WTC11 (cell line): ENCODE measurements around the gene BLOC1S1.

ENCODE experiments used
- CBFB ChIP-seq: sonication (generic); formaldehyde crosslinking; IDR thresholded peaks from 2 replicates; pipeline ENCODE4 v1.8.1; 2022; ENCODE audit warnings: mild to moderate bottlenecking, low read depth, missing genetic modification reagents
- CREB1 ChIP-seq: sonication (generic); formaldehyde crosslinking; IDR thresholded peaks from 2 replicates; pipeline ENCODE4 v1.8.0; 2023; ENCODE audit warnings: mild to moderate bottlenecking, missing genetic modification reagents
- ETV6 ChIP-seq: sonication (generic); formaldehyde crosslinking; IDR thresholded peaks from 2 replicates; pipeline ENCODE4 v1.8.1; 2022; ENCODE audit warnings: mild to moderate bottlenecking, missing genetic modification reagents
- FOXK1 ChIP-seq: sonication (generic); formaldehyde crosslinking; IDR thresholded peaks from 2 replicates; pipeline ENCODE4 v1.8.0; 2022; ENCODE audit warnings: mild to moderate bottlenecking, moderate library complexity, missing genetic modification reagents
- GRHL2 ChIP-seq: fragments of 250-450 bp; sonication (Bioruptor Pico); IDR thresholded peaks from 2 replicates; pipeline ENCODE4 v1.8.0; 2022; ENCODE audit warnings: mild to moderate bottlenecking, moderate library complexity; ENCODE audit not compliant: insufficient replicate concordance, severe bottlenecking
- SP1 ChIP-seq: sonication (generic); formaldehyde crosslinking; conservative IDR thresholded peaks from 2 replicates; pipeline ENCODE4 v1.8.1; 2022; ENCODE audit warnings: missing genetic modification reagents
- TP53 ChIP-seq: sonication (generic); formaldehyde crosslinking; IDR thresholded peaks from 2 replicates; pipeline ENCODE4 v1.8.1; 2023; ENCODE audit warnings: mild to moderate bottlenecking, missing genetic modification reagents
- ZNF232 ChIP-seq: sonication (generic); formaldehyde crosslinking; IDR thresholded peaks from 2 replicates; pipeline ENCODE4 v1.8.0; 2022; ENCODE audit warnings: mild to moderate bottlenecking, missing genetic modification reagents
- TF ChIP-seq, protein P1 (sequence below): sonication (generic); formaldehyde crosslinking; IDR thresholded peaks from 2 replicates; pipeline ENCODE4 v1.8.1; 2023; ENCODE audit warnings: mild to moderate bottlenecking, missing genetic modification reagents, moderate library complexity
- TF ChIP-seq, protein P2 (sequence below): fragments of 200-600 bp; IDR thresholded peaks from 2 replicates; pipeline ENCODE4 v1.8.0; 2022; ENCODE audit warnings: antibody characterized with exemption
- TF ChIP-seq, protein P3 (sequence below): sonication (generic); formaldehyde crosslinking; IDR thresholded peaks from 2 replicates; pipeline ENCODE4 v1.8.1; 2022; ENCODE audit warnings: low read depth, missing genetic modification reagents, borderline replicate concordance

DNA sequence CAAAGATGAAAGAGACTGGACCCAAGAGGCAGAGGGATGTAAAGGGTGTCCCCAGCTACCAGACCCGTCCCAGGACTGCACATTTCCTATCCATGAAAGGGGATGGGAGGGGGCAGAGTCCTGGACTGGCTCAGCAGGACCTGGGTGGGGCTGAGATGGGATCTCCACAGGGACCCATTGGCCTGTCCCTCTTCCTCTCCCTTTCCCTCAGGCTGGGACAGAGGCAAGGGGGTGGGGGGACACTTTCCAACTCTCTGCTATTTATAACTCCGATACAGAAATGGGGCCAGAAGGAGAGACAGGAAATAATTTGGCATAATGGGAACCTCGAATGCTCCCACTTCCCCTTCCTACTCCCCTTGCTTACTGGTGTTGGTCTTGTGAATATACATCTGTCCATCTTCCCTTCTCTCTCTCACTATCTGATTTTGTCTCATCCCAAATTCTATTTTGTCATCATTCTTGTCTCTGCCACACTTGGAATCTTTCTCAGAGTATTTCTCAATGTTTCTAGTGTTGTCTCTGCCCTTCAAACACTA, 7.1 kb upstream of the BLOC1S1 start:
- TF ChIP-seq, protein P1, sequence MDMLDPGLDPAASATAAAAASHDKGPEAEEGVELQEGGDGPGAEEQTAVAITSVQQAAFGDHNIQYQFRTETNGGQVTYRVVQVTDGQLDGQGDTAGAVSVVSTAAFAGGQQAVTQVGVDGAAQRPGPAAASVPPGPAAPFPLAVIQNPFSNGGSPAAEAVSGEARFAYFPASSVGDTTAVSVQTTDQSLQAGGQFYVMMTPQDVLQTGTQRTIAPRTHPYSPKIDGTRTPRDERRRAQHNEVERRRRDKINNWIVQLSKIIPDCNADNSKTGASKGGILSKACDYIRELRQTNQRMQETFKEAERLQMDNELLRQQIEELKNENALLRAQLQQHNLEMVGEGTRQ: no peak
- TF ChIP-seq TP53 (CRISPR knock-in tag) (no peak), GRHL2 (CRISPR knock-in tag) (no peak), CBFB (CRISPR knock-in tag) (no peak), ETV6 (CRISPR knock-in tag) (no peak), ZNF232 (CRISPR knock-in tag) (no peak), SP1 (CRISPR knock-in tag) (no peak), FOXK1 (CRISPR knock-in tag) (no peak), CREB1 (CRISPR knock-in tag) (no peak)
- TF ChIP-seq, protein P2, sequence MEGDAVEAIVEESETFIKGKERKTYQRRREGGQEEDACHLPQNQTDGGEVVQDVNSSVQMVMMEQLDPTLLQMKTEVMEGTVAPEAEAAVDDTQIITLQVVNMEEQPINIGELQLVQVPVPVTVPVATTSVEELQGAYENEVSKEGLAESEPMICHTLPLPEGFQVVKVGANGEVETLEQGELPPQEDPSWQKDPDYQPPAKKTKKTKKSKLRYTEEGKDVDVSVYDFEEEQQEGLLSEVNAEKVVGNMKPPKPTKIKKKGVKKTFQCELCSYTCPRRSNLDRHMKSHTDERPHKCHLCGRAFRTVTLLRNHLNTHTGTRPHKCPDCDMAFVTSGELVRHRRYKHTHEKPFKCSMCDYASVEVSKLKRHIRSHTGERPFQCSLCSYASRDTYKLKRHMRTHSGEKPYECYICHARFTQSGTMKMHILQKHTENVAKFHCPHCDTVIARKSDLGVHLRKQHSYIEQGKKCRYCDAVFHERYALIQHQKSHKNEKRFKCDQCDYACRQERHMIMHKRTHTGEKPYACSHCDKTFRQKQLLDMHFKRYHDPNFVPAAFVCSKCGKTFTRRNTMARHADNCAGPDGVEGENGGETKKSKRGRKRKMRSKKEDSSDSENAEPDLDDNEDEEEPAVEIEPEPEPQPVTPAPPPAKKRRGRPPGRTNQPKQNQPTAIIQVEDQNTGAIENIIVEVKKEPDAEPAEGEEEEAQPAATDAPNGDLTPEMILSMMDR: no peak
- TF ChIP-seq, protein P3, sequence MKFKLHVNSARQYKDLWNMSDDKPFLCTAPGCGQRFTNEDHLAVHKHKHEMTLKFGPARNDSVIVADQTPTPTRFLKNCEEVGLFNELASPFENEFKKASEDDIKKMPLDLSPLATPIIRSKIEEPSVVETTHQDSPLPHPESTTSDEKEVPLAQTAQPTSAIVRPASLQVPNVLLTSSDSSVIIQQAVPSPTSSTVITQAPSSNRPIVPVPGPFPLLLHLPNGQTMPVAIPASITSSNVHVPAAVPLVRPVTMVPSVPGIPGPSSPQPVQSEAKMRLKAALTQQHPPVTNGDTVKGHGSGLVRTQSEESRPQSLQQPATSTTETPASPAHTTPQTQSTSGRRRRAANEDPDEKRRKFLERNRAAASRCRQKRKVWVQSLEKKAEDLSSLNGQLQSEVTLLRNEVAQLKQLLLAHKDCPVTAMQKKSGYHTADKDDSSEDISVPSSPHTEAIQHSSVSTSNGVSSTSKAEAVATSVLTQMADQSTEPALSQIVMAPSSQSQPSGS (CRISPR knock-in tag): no peak
